HUES6 (cell line): ENCODE data around the gene GABRB2.
"Not testable (repeated sequence)": the region's sequence is repeated elsewhere in the genome, so short reads cannot be mapped to it uniquely, and the experiment has no call there.

Source experiments
- H3K27ac ChIP-seq: 2 replicates; pipeline ENCODE4 v1.7.0; 2013; ENCODE audit warnings: low read depth, mild to moderate bottlenecking, low read length, inconsistent platforms
- H3K27me3 ChIP-seq: 2 replicates; pipeline ENCODE4 v1.6.1; 2013; ENCODE audit warnings: low read length; ENCODE audit not compliant: control insufficient read depth, insufficient read depth
- H3K36me3 ChIP-seq: 2 replicates; pipeline ENCODE4 v1.6.1; 2013; ENCODE audit warnings: low read length; ENCODE audit not compliant: control insufficient read depth, insufficient read depth
- H3K4me1 ChIP-seq: 2 replicates; pipeline ENCODE4 v1.6.1; 2013; ENCODE audit warnings: low read length; ENCODE audit not compliant: control insufficient read depth, insufficient read depth
- H3K4me3 ChIP-seq: 2 replicates; pipeline ENCODE4 v1.5.1; 2013; ENCODE audit warnings: low read depth, low read length
- H3K9ac ChIP-seq: one replicate; pipeline ENCODE4 v1.6.1; 2013; ENCODE audit warnings: mild to moderate bottlenecking, low read length
- H3K9me3 ChIP-seq: 2 replicates; pipeline ENCODE4 v1.6.1; 2013; ENCODE audit warnings: low read depth, low read length; ENCODE audit not compliant: control insufficient read depth, insufficient read depth

Gene GABRB2

DNA sequence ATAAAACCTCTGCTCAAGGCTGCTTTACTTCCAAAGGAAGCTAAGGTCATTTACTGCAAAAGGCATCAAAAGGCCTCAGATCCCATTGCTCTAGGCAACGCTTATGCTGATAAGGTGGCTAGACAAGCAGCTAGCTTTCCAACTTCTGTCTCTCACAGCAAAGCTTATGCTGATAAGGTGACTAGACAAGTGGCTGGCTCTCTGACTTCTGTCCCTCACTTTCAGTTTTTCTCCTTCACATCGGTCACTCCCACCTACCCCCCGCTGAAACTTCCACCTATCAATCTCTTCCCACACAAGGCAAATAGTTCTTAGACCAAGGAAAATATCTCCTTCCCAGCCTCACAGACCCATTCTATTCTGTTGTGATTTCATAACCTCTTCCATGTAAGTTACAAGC is 293.6 kb downstream of the GABRB2 start:
- peaks cover 12% of the 10 kb centered on the region for H3K4me1 ChIP-seq
- not testable (repeated sequence) for H3K9ac ChIP-seq, H3K27me3 ChIP-seq, H3K9me3 ChIP-seq, H3K4me3 ChIP-seq, H3K27ac ChIP-seq, H3K36me3 ChIP-seq

DNA sequence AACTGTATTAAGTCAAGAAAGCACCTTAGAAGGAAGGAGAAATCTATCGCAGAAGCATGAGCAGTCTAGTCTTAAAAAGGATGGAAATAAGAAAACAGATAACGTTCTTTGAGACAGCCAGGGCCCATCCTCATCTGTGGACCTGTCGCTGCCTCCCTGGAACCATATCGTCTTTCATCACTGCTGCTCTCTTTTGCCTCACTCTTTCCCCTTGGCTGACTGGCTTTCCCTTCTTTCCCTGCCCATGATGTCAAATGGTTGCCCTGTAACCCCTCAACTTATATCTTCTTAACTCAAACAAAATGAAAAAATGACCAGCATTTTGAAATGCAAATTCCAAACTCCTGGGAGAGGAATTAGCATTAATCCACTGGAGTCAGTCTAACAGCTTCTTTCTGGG is 299.8 kb downstream of the GABRB2 start:
- Histone ChIP-seq H3K27ac (no peak overlapping the region), H3K36me3 (no peaks in the 10 kb centered on the region), H3K4me3 (no peak overlapping the region), H3K4me1 (peaks cover 16% of the 10 kb centered on the region; the same call in 1 of the 2 replicates), H3K27me3 (no peaks in the 10 kb centered on the region), H3K9me3 (peaks cover 9% of the 10 kb centered on the region), H3K9ac (no peak overlapping the region)

DNA sequence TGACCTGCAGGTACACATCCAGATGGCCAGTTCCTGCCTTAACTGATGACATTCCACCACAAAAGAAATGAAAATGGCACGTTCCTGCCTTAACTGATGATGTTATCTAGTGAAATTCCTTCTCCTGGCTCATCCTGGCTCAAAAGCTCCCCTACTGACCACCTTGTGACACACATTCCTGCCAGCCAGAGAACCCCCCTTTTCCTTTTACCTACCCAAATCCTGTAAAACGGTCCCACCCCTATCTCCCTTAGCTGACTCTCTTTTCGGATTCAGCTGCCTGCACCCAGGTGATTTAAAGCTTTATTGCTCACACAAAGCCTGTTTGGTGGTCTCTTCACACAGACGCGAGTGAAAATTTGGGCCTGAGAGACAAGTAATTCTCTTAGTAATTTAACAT is 300.7 kb downstream of the GABRB2 start:
- H3K36me3 ChIP-seq, H3K27ac ChIP-seq, H3K27me3 ChIP-seq, H3K9me3 ChIP-seq, H3K4me3 ChIP-seq, H3K9ac ChIP-seq: not testable (repeated sequence)
- H3K4me1 ChIP-seq: peaks cover 16% of the 10 kb centered on the region; the same call in 1 of the 2 replicates
